GM19395 (cell line): ENCODE measurements around the gene LUZP2.

ENCODE experiments used
- ATAC-seq: cut with Tn5 transposase; IDR thresholded peaks from one replicate; pipeline ENCODE4 v1.9.1; 2021; ENCODE audit warnings: mild to moderate bottlenecking, moderate library complexity; ENCODE audit not compliant: unreplicated experiment

Gene LUZP2

DNA sequence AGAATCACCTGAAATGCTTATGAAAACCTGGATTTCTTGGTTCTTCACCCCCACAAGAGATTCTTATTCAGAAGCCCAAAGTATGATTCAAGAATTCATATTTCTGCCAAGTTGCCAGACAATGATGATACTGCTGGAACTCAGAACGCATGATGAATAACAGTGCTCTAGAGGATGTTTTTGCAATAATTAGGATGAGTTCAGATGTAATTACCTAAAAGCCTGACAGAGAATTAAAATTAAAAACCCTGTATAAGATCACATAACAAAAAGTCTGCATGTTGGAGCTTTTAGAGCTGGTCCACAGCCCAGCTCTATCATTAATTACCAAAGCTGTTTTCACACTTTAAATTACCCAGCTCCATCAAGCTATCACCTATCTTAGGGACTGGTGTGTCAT, 211.8 kb downstream of the LUZP2 start:
- no peak for ATAC-seq

DNA sequence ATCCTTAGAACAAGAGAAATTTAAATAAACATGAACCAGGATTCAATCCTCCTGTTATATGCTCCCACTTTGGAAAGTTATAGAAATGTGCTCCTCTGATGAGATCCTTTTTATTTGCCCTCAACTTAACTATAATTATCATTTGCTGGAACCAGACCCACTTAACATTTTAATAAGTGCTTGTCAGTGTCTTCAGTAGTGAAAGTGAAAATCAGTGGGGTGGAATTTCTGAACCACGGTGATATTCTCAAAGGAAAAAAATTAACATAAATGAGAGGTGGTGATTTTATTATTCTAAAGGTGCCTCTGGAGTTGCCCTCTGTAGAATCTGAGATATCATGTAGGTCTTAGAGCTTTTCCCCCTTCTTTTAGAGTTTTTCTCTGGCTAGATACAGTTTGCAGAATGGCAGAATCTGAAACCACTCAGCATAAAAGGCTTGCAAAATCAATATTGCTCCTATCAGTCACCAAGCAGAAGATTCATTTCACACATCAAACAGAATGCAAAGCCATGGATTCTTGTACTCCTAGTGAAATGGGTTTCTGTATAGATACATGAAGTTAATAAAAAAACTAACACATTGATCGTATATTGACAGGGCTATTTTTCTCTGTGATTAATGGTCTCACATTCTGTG, 213.2 kb downstream of the LUZP2 start:
- no peak for ATAC-seq

- ATAC-seq: no peak
Measured at GRCh38 chr11:24714601-24715000, 217.7 kb downstream of the LUZP2 start.

DNA sequence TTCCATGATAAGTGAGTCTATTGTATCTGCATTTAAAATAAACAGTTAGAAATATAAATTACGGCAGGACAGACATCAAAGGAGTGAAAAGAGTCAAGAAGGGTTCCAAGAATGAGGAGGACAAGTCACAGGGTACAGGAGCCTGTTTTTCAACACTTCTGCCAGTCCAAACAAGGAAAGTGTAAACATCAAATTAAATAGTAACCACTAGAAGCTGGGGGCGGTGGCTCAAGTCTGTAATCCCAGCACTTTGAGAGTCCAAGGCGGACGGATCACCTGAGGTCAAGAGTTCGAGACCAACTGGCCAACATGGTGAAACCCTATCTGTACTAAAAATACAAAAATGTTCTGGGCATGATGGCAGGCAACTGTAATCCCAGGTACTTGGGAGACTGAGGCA, 219.6 kb downstream of the LUZP2 start:
- no peak for ATAC-seq

DNA sequence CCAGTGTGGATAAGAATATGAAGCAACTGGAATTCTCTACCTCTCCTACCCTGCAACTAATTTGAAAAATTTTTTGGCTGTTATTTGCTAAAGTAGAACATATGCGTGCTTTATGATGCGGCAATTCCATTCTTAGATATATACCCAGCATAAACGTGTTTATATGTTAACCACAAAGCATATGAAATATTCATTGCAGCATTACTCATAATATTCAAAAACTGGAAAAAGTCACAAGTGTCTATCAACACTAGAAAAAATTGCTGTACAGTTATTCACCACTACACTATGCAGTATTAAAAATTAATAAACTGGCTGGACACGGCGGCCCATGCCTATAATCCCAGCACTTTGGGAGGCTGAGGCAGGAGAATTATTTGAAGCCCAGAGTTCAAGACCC, 226.4 kb downstream of the LUZP2 start:
- no peak for ATAC-seq

DNA sequence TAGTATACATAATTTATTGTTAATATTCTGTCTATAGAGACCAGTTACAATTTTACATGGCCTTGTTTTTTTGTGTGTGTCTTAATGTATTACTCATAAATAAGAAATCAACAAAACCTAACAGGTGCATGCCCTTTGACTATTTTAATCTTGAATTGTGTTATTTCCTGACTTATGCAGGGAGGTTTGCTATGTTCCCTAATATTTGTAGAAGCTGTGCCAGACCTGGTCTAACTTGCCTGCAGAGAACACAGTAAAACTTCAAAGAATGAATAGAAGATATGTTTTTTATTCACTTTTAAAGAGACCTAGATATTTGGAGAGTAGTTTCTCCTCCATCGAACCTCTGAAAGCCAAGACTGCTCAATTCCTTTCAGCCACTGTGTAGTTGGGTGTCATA, 234.7 kb downstream of the LUZP2 start:
- no peak for ATAC-seq

DNA sequence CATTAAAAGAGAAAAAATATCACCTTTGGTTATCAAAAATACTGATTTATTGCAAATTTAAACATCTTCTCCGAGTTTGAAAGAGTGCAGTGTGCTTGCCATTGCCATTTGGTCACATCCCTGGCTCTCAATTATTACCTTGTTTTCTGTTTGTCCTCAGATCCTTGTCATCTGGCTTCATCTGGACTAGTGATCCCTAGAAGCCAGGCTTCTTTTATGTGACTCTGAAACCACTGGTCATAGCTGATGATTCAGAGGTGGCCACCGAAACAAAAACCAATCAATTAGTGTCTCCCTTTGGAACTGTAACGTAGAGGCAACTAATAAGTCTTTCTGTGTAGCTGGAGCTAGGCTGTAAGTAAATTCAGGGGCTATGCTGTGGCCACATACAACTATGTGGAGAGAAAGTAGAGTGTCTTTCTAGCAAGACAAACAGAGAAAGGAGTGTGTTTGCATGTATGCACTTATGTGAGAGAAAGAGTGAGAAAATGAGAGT, 237.9 kb downstream of the LUZP2 start:
- ATAC-seq: no peak

DNA sequence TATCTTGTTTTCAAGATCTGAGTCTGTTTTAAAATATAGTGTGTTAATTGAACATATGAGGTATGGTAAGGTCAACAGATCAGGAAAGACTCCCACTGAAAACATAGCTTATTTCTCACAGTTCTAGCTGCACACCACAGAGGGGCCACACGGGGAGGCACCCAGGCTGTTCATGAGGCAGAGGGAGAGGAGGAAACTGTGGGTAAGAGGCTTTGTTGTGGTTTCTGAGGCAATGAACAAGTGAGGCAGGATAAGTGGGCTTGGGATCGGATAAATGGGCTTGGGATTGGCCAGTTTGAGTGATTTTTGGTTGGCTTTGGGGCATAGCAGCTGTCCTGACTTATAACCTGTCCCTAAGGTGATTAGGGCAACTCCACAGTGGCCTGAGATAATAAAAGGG, 242.1 kb downstream of the LUZP2 start:
- no peak for ATAC-seq

- ATAC-seq: no peak
Measured at GRCh38 chr11:24739637-24740036, 242.8 kb downstream of the LUZP2 start.

GRCh38 chr11:24747275-24748251, 250.7 kb downstream of the LUZP2 start:
- ATAC-seq: no peak

DNA sequence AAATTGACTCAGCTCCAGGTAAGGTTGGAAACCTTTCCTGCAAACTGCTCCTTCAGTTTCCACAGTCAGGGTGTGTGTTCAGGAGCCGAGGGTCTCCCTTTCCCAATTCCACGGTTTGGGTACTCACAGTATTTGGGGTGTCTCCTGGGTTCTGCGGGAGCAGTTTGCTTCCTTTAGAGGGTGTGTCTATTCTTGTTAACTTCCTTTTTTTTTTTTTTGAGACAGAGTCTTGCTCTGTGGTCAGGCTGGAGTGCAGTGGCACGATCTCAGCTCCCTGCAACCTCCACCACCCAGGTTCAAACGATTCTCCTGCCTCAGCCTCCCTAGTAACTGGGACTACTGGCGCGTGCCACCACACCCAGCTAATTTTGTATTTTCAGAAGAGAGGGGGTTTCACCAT, 251.4 kb downstream of the LUZP2 start:
- ATAC-seq: no peak

DNA sequence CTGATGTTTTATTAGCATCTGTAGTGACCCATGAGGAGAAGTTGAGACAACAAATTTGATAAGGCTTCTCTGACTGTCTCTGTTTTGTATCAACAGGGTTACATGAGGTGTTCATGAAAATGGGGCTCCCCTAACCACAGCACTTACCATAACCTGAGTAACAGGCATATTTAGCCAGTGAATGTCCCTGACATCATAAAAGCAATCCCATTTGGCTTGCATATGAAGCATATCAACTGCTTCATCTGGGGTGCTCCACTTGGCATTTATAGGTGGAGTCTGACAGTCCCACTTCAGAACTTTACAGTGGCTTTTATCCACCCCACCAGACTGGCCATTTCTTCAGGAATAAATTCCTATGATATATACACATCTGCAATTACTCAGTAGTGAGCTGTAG, 257.6 kb downstream of the LUZP2 start:
- no peak for ATAC-seq

GRCh38 chr11:24755260-24755839, 258.5 kb downstream of the LUZP2 start:
- ATAC-seq: no peak

DNA sequence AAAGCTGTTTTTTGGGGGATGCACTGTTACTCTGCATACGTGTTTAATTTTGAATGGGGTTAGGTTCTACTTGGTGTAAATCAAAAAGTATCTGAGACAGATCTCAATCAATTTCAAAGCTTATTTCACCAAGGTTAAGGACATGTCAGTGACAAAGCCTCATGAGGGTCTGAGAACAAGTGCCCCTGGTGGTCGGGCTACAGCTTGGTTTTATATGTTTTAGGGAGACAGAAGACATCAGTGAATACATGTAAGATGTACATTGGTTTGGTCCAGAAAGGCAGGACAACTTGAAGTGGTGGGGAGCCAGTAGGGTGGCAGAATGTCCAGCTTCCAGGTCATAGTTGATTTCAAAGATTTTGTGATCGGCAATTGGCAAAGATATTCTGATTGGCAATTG, 262.9 kb downstream of the LUZP2 start:
- ATAC-seq: no peak

DNA sequence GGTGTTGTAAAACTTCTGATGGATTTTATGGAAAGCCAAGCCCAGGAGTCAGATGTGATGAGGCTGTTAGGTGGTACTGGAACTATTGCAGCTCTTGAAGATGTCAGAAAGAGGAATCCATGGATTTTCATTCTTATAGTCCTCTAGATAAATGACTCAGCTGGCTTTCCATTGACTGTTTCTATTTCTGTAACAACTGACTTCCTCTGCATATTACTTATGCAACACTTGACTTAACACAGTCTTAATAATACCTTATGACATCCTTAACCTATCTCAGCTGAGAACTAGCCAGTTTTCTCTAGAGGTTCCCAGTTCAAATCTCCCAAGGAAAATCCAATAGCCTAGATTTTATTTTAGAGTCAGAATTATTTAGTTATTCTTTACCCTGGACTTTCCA, 263.8 kb downstream of the LUZP2 start:
- no peak for ATAC-seq

- ATAC-seq: no peak
Measured at GRCh38 chr11:24762076-24762475, 265.2 kb downstream of the LUZP2 start.

GRCh38 chr11:24767411-24767810, 270.6 kb downstream of the LUZP2 start:
- ATAC-seq: no peak

GRCh38 chr11:24773322-24773721, 276.5 kb downstream of the LUZP2 start:
- ATAC-seq: no peak

DNA sequence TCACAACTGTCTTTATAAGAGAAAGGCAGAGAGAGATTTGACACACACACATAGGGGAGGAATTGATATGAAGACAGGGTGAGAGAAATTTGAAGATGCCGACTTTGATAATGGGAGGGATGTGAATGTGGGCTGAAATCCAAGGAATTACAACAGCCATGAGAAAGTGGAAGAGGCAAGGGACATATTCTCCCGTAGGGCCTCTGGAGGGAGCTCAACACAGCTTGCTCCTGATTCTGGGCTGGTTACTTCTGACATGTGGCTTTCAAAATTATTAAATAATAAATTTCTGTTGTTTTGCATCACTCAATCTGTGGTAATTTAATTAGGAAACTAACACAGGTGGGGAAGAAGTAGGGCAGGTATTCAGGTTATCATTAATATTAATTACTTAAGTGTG, 282.9 kb downstream of the LUZP2 start:
- ATAC-seq: no peak

- ATAC-seq: no peak
Measured at GRCh38 chr11:24781288-24781687, 284.4 kb downstream of the LUZP2 start.

DNA sequence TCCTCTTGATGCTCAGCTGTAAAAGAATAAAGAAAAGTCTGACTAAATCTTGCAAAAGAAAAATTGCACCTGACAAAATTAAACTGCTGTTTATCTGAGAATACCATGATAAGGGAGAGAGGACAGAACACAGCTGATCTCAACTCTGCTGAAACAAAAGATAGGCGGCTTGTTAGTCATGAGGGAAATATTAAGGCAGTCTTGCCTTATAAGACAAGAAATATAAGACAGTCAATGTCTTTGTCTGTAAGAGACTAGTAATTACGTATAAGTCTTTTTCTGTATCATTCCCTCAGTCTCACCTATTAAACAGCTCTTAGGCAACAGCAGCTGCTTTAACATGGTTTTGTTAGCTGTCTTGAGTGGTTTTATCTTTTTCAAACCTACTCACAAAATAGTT, 296.6 kb downstream of the LUZP2 start:
- no peak for ATAC-seq

- no peak for ATAC-seq
Measured at GRCh38 chr11:24794064-24794463, 297.2 kb downstream of the LUZP2 start.
